NCI-H748 (cell line): ENCODE results near the gene RAPGEF6.
"Not testable (repeated sequence)": the region's sequence is repeated elsewhere in the genome, so short reads cannot be mapped to it uniquely, and the experiment has no call there.

Source experiments
- DNase-seq: peaks from one replicate; lab custom pipeline; 2025; ENCODE audit not compliant: unreplicated experiment; lab: John Stamatoyannopoulos, UW

Gene RAPGEF6

GRCh38 chr5:131509801-131510200 is 125.2 kb downstream of the RAPGEF6 start:
- no peak for DNase-seq

DNA sequence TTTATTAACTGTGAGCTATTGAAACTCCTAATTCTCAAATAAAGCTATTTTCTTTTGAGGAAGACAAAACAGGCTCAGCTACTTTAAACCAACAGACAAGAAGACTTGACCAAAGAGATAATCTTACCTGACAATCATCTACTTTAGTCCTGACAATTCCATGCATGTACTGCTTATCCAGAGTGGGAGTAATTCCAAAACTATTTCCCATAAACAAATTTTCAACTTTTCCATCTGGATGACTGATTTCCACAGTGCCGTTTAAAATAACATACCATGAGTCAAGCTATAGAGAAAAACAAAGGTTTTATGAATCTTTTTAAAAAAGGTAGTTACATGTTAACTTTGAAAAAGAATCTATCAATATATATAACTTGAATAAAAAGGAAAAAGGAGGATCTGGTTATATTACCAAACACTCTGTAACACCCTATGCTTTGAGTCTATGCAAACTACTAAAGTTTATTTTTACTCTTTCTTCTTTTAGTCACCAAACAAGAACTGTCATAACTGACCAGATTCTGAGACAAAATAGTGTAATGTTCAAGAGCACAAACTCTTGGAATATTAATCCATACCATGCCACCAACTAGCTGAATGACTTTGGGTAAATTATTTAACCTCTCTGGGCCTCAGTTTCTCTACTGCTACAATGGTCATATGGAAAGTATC is 129.7 kb downstream of the RAPGEF6 start:
- no peak for DNase-seq

DNA sequence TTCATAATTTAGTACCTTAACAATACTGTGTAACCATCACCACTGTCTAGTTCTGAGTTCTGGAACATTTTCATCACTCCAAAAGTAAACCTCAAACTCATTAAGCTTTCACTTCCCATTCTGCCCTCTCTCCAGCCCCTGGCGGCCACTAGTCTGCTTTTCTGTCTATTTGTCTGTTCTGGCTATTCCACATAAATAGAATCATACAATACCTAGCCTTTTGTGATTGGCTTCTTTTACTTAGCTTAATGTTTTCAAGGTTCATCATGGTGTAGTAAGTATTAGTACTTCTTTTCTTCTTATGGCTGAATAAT is 138.7 kb downstream of the RAPGEF6 start:
- peak; percentile 68 for DNase-seq

- DNase-seq, result no peak
Measured at GRCh38 chr5:131495536-131496399, 139.3 kb downstream of the RAPGEF6 start.

DNA sequence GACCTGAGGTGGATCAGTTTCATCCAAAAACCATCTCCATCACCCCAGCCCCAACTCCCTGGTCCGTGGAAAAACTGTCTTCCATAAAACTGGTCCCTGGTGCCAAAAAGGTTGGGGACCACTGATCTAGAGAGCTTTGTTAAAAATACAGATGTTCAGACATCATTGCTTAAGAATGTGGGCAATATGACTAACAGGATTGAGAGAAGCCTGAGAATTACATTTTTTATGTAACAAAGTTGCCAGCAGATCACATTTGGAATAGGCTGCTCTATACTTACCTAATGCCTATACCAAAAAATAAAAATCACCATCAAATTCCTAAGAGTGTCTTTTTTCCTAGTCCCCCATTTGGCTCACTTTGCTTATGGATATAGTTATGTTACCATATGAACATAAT is 143.3 kb downstream of the RAPGEF6 start:
- no peak for DNase-seq

DNA sequence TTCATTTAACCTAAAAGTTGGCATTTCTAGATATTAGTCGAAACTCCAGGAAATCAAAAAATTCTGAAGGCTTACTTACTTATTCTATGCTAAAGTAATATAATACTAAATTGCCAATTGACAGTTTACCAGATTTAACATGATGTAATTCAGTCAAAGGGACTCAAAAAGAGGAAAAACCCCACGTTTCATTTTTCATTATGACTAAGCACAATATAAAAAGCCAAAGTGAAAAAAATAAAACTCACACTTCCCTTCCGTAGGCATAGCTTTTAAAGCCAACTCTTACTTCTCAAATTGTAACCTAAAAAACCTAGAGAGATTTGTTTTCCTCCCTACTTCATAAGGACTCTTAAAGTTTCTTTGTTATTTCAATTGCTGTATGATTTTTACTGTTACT is 146.6 kb downstream of the RAPGEF6 start:
- DNase-seq, result no peak

DNA sequence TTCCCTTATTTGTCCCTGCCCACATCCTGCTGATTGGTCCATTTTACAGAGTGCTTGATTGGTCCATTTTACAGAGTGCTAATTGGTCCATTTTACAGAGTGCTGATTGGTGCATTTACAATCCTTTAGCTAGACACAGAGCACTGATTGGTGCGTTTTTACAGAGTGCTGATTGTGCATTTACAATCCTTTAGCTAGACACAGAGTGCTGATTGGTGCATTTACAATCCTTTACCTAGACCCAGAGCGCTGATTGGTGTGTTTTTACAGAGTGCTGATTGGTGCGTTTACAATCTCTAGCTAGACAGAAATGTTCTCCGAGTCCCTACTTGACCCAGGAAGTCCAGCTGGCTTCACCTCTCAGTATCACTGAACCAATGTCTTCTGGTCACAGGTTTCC is 147.7 kb downstream of the RAPGEF6 start:
- not testable (repeated sequence) for DNase-seq

DNA sequence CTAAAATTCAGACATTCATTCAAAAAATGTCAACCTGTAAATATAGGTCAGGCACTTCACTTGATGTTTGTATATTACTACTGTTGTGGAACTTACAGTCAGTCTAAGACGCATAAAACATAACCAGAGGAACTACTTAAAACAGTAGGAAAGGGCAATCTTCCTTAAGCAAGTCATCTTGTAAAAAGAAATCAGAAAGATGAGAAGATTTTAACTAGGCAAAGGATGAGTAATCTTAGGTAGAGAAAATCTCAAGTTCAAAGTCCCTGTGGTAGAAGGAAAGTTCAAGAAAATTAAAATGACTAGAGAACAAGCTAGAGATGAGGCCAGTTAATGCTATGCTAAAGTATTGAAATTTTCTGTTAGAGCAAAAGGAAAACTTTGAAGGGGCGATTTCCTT is 152.4 kb downstream of the RAPGEF6 start:
- DNase-seq, result no peak

GRCh38 chr5:131481569-131481968 is 153.5 kb downstream of the RAPGEF6 start:
- no peak for DNase-seq

GRCh38 chr5:131475541-131475941 is 159.5 kb downstream of the RAPGEF6 start:
- DNase-seq, result no peak

GRCh38 chr5:131473731-131474130 is 161.3 kb downstream of the RAPGEF6 start:
- DNase-seq, result no peak

DNA sequence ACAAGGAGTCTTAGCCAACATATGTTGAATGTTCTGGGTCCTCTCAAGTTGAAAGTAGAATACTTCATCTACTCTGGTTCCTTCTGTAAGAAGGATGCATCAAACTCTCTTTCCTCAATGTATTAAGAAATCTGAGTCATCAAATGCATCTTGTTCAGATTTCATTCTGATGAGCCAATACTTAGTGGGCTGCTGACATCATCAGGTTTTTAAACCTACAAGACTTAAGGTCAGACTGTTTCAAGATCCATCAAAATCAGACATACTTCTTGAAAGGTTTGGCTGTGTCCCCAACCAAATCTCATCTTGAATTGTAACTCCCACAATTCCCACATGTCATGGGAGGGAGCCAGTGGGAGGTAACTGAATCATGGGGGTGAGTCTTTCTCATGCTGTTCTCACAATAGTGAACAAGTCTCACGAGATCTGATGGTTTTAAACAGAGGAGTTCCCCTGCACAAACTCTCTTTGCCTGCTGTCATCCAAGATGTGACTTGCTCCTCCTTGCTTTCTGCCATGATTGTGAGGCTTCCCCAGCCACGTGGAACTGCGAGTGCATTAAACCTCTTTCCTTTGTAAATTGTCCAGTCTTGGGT is 168.8 kb downstream of the RAPGEF6 start:
- no peak for DNase-seq

DNA sequence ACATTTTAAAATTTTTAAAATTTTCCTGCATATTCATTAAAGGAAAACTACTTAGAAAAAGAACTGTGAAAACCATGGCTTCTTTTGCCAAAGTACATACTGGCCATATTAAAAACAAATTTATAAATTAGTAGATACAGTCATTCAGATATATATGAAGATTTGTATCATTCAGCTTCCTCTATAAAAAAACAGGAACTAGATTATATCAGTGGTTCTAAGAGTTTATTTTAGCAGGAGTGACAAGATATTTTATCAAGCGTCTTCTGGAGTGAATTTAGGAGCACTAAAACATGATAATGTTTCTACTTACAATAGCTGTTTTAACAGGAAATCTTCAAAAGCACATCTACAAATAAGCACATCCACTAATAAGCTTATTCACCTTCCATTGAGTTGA is 171.4 kb downstream of the RAPGEF6 start:
- no peak for DNase-seq

DNA sequence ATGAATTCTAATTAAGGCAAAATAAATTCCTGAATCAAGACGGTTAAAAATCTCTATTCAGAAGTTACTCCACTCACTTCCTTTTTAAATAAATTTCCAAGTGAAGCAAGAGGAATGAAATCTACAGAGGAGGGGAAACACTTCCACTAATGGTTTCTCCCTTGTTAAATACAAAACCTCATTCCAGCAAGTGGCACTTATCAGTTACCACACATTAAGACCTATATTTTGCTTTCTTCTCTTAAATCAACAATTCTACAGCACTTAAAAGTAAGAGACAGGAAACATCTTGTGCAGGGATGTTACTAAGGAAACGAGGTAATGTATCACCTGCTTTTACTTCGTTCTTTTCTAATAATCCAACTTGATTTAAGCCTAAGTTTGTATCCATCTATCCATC is 172.6 kb downstream of the RAPGEF6 start:
- peak; percentile 32 for DNase-seq

DNA sequence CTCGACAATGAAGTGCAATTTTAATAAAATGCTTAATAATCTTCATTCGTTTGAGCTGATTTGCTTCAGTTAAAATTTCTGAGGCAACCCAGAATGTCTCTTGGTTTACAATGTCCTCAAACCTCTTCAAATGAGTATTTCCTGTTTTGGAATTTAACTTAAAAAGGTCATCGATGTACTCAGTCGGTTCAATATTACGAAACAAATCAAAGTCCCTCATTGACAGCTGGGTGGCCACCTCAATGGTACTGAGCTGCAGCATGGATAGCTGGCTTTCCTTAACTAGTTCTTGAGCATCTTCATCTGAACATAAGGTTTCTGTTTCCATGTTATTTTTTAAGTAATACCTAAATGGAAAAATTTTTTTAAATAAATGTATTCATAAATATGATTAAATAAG is 173.3 kb downstream of the RAPGEF6 start:
- DNase-seq, result no peak

DNA sequence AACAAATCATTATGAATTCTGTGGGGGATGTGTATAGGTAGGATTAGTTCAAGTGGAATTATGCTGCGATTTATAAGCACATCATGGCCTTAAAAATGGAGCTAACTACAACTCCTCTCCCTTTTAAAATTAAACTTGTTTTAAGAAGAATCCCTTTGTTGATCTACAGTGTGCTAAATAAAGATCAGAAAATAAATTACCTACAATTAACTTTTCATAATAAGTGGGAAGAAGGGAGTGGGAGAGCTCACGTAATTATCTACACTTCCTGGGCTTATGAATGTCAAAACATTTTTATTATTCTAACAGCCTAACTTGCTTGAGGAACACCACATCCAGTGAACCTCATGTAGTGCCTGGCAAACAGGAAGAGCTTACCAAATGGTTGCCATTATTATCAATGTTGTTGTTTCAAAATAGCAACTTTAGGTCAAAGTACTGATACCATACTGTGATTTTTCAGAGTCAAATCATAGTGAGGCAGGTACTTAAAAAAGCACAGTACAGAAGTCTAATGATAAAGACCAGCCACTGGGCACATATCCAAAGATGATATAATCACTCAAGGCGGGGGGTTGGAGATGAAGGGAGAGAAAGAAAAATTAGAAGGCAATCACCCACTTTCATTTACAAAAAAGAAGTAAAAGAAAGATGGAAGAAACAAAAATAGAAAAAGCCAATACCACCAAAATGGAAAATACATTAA is 174.0 kb downstream of the RAPGEF6 start:
- DNase-seq, result peak; percentile 67

GRCh38 chr5:131460133-131460532 is 174.9 kb downstream of the RAPGEF6 start:
- DNase-seq, result no peak

- no peak for DNase-seq
Measured at GRCh38 chr5:131459216-131459615, 175.8 kb downstream of the RAPGEF6 start.

DNA sequence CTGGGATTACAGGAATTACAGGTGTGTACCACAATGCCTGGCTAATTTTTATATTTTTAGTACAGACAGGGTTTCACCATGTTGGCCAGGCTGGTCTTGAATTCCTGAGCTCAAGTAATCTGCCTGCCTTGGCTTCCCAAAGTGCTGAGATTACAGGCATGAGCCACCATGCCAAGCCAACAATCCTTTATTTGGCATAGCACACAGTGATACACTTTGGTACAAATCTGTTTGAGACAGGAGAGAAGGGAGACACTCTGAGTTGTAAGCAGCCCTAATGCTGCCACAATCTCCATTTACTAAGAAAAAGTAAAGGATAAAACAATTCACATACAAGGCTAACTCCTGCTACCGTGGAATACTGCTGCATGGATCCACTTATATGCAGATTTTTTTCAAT is 177.8 kb downstream of the RAPGEF6 start:
- DNase-seq, result no peak

GRCh38 chr5:131450941-131451340 is 184.1 kb downstream of the RAPGEF6 start:
- DNase-seq, result no peak

DNA sequence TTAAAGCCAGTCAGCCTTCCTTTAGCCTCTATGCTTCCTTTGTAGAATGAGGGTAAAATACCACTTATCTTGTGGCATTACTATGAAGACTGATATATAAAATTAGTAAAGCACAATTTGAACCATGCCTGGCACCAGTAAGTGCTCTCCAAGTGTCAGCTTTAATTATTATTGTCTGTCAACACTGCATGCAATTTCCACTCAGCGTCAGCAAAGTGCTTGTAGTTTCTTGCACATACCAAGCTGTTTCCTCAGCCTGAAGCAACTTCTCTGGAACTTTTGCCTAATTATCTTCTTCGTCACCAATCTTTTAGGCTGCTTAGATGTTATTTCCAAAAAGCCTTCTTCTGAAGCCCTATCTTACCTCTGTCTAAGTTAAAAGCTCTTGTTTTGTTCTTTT is 193.8 kb downstream of the RAPGEF6 start:
- no peak for DNase-seq

DNA sequence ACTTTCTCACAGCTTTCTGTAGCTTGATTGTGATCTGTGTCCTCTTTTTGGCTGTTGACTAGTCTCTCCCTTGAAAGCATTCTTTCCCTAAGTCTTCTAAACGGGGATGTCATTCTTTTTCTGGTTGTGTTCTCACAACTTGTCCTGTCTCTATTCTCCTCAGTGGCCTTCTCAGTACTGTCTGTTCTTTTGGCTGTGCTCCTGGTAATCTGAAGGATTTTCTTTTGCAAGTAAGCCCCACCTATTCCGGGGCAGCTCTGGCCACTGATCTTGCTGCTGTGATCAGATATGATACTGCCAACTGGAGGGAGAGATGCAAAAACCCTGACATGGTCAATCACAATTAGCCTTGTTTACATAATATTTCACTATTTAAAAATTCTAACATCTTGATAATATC is 198.9 kb downstream of the RAPGEF6 start:
- DNase-seq, result no peak
